Measurements from ENCODE around the gene RNH1.

DNA sequence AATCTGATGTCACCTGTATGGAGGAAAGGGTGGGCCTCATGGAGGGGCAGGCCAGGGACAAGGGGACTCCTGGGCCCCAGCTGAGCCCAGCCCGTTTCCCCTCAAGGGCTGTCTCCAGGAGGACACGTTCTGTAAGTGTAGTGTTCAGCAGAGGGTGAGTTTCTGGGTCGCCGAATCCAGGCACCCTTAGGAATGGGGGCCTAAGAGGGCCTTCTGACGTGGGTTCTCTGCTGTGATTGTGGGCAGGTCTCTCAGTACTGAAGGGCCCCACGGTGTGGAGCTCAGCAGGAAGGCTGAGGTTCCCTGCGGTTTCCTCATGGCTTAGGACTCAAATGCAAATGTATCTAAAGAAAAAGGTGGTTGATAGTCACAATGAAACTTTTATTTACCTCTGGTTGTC is 50.5 kb downstream of the RNH1 start:
- TF ChIP-seq, protein P1, sequence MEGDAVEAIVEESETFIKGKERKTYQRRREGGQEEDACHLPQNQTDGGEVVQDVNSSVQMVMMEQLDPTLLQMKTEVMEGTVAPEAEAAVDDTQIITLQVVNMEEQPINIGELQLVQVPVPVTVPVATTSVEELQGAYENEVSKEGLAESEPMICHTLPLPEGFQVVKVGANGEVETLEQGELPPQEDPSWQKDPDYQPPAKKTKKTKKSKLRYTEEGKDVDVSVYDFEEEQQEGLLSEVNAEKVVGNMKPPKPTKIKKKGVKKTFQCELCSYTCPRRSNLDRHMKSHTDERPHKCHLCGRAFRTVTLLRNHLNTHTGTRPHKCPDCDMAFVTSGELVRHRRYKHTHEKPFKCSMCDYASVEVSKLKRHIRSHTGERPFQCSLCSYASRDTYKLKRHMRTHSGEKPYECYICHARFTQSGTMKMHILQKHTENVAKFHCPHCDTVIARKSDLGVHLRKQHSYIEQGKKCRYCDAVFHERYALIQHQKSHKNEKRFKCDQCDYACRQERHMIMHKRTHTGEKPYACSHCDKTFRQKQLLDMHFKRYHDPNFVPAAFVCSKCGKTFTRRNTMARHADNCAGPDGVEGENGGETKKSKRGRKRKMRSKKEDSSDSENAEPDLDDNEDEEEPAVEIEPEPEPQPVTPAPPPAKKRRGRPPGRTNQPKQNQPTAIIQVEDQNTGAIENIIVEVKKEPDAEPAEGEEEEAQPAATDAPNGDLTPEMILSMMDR (conservative IDR thresholded peaks at IDR 0.05 in 1 of 2, IDR thresholded peaks at IDR 0.05 in 1 of 2; ENCODE audit: low read depth in 1 of 2, low read length in 2 of 2), result no peak
- no peak for TF ChIP-seq EZH2 (IDR thresholded peaks at IDR 0.05; ENCODE audit: low read length, missing control alignments)
